Esophagus squamous epithelium (tissue), 5 donors: ENCODE data around the gene KIF3C. TPM values are rescaled to one million over a fixed set of nuclear protein-coding genes. Genes with fewer than 3 reads are reported as not detected.
A peak's percentile ranks its signal among the peaks of the same experiment; 100 is the strongest.

Source experiments
- DNase-seq: peaks from one replicate; lab custom pipeline; 2025; lab: John Stamatoyannopoulos, UW
- H3K27ac ChIP-seq, 4 donors: fragments of 200-600 bp; sonication (generic); one replicate each; pipeline ENCODE4 v1.5.1; 2016 to 2019; ENCODE audit warnings: mild to moderate bottlenecking in 1 of 4
- H3K27me3 ChIP-seq, 4 donors: fragments of 200-600 bp; sonication (generic); 1 replicate in 3 of 4; 2 replicates in 1 of 4; pipeline versions ENCODE4 v1.5.1 to v1.6.0; 2017 to 2021; ENCODE audit warnings: antibody characterized with exemption in 1 of 4
- H3K36me3 ChIP-seq, 3 donors: fragments of 200-600 bp; sonication (generic); one replicate each; pipeline ENCODE4 v1.5.1; 2016 to 2019
- H3K4me1 ChIP-seq, 3 donors: fragments of 200-600 bp; sonication (generic); one replicate each; pipeline ENCODE4 v1.5.1; 2017 to 2019
- H3K4me3 ChIP-seq, 4 donors: fragments of 200-600 bp; sonication (generic); 1 replicate in 3 of 4; 2 replicates in 1 of 4; pipeline ENCODE4 v1.5.1; 2016 to 2019; ENCODE audit warnings: mild to moderate bottlenecking in 2 of 4, moderate library complexity in 1 of 4
- H3K9me3 ChIP-seq, 3 donors: fragments of 200-600 bp; sonication (generic); one replicate each; pipeline ENCODE4 v1.5.1; 2016 to 2019
- POLR2A ChIP-seq, 4 donors: fragments of 450-650 bp; IDR thresholded peaks; one replicate each; pipeline ENCODE4 v1.6.1; 2017; ENCODE audit warnings: antibody characterized with exemption in 4 of 4, mild to moderate bottlenecking in 4 of 4, moderate library complexity in 3 of 4
- WGBS, 2 donors: methylation state at CpG; one replicate each; pipeline ENCODE4 v1.1.5; 2018; 5-methylcytosine and 5-hydroxymethylcytosine counted together
- intact Hi-C: fragments of 100-400 bp; cut with DNase I; formaldehyde crosslinking; loops from one replicate; pipeline ENCODE4 v1.15.0; 2022
- total RNA-seq, 4 donors: library from RNA; depleted of rRNA; stranded (reverse); fragments of >200 nt; gene quantifications; one replicate each; pipeline ENCODE4 v1.1.0, GENCODE V29; 2016
- TF ChIP-seq, protein P1 (sequence below), 6 experiments: fragments of 450-650 bp in 4 of 6; fragments of 200-600 bp in 2 of 6; sonication (generic) in 2 of 6; IDR thresholded peaks; one replicate each; pipeline ENCODE4 v1.5.1; 2016 to 2019; ENCODE audit warnings: antibody characterized with exemption in 6 of 6, mild to moderate bottlenecking in 4 of 6, moderate library complexity in 4 of 6
- donor health status: DM: yes; HTN: yes; CAD: no.

KIF3C gene
- total RNA-seq, 4 donors from 2014 or later = 1.3 to 3.4 (median 1.8) TPM

DNA sequence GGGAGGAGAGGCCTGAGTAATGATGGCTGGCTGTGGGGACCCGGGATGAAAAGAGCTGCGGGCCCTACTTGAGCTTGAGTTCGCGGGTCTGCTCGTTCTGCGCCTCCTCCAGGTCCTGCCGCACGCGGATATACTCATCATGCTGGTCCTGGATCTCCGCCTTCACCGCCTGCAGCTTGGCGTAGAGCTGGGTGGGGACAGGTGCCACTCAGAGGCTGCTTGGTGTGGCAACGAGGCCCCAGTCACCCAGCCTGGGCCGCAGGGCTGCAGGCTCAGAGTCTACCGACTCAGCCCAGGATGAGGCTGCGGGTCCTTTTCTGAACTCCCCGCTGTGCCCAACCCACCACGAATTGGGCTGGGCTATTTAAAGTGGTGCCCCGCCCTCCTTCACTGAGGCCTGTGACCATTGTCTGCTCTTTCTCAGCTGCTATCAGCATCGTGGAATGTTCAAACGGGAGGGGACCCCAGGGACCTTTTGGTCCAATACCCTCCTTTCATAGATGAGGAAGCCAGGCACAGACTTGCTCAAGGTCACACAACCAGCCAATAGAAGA lies 28.0 kb downstream of the KIF3C start:
- TF ChIP-seq, protein P1, sequence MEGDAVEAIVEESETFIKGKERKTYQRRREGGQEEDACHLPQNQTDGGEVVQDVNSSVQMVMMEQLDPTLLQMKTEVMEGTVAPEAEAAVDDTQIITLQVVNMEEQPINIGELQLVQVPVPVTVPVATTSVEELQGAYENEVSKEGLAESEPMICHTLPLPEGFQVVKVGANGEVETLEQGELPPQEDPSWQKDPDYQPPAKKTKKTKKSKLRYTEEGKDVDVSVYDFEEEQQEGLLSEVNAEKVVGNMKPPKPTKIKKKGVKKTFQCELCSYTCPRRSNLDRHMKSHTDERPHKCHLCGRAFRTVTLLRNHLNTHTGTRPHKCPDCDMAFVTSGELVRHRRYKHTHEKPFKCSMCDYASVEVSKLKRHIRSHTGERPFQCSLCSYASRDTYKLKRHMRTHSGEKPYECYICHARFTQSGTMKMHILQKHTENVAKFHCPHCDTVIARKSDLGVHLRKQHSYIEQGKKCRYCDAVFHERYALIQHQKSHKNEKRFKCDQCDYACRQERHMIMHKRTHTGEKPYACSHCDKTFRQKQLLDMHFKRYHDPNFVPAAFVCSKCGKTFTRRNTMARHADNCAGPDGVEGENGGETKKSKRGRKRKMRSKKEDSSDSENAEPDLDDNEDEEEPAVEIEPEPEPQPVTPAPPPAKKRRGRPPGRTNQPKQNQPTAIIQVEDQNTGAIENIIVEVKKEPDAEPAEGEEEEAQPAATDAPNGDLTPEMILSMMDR (IDR thresholded peaks at IDR 0.05) = no peak
- TF ChIP-seq POLR2A (IDR thresholded peaks at IDR 0.05) = no peak
- DNase-seq = no peak
- peaks cover 0 to 5% (median 0%) of the 10 kb centered on the region in 3 donors for H3K36me3 ChIP-seq
- WGBS, 2 donors = 84% methylated on average over 19 of the region's 21 CpGs; no CpG with 5 or more reads in 1 of the 2 donors
- no peaks in the 10 kb centered on the region for H3K4me1 ChIP-seq
- H3K9me3 ChIP-seq = no peaks in the 10 kb centered on the region
- no peak overlapping the region for H3K27ac ChIP-seq
- no peak overlapping the region for H3K4me3 ChIP-seq
- intact Hi-C loops = loop anchor here (10.0 kb wide), 1 partner anchor 191 kb away; no protein-coding TSS in a partner anchor
- no peaks in the 10 kb centered on the region for H3K27me3 ChIP-seq

DNA sequence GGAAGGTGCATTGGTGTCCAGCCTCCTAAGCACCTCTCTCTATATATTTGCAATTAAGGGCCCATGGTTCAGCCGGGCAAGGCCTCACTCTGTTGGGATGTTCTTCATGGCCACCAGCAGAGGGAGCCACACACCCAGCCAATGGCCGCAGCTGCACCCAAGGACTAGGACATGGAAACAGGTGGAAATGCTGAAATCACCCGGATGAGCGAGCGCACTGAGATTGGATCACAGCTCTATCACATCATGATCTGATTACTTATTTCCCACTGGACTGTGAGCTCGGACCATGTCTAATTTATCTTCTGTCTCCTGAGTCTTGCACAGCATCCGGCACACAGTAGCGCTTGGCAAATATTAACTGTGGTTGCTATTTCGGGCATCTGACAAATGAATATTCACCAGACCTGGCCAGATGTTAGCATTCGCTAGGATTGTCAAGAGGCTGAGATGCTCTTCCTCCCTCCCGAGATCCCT lies 31.2 kb downstream of the KIF3C start:
- H3K27me3 ChIP-seq = no peaks in the 10 kb centered on the region
- H3K36me3 ChIP-seq = peaks cover 0 to 9% (median 5%) of the 10 kb centered on the region in 3 donors
- intact Hi-C loops = loop anchor here (10.0 kb wide), 1 partner anchor 194 kb away; no protein-coding TSS in a partner anchor

GRCh38 chr2:25948437-25948836 lies 33.9 kb downstream of the KIF3C start:
- no peaks in the 10 kb centered on the region for H3K4me1 ChIP-seq
- WGBS, 2 donors = 76 to 77% methylated on average over 2 of the region's 2 CpGs
- peaks cover 0 to 9% (median 0%) of the 10 kb centered on the region in 3 donors for H3K36me3 ChIP-seq
- no peak overlapping the region for H3K4me3 ChIP-seq
- H3K27ac ChIP-seq = no peak overlapping the region
- no peak for DNase-seq
- H3K9me3 ChIP-seq = no peaks in the 10 kb centered on the region
- TF ChIP-seq, protein P1 (IDR thresholded peaks at IDR 0.05) = no peak
- TF ChIP-seq POLR2A (IDR thresholded peaks at IDR 0.05) = no peak
- H3K27me3 ChIP-seq = no peaks in the 10 kb centered on the region
- intact Hi-C loops = no loop called here

More for the DNA sequence above, 31.2 kb downstream of the KIF3C start:
- TF ChIP-seq, protein P1 (IDR thresholded peaks at IDR 0.05) = peak; percentile 75 to 94 (median 91)
- no peak for TF ChIP-seq POLR2A (IDR thresholded peaks at IDR 0.05)
- H3K27ac ChIP-seq = no peak overlapping the region
- H3K4me1 ChIP-seq = no peaks in the 10 kb centered on the region
- H3K9me3 ChIP-seq = no peaks in the 10 kb centered on the region
- 32 to 33% methylated on average over 11 of the region's 11 CpGs for WGBS, 2 donors
- H3K4me3 ChIP-seq = no peak overlapping the region
- peak; percentile 11 for DNase-seq

DNA sequence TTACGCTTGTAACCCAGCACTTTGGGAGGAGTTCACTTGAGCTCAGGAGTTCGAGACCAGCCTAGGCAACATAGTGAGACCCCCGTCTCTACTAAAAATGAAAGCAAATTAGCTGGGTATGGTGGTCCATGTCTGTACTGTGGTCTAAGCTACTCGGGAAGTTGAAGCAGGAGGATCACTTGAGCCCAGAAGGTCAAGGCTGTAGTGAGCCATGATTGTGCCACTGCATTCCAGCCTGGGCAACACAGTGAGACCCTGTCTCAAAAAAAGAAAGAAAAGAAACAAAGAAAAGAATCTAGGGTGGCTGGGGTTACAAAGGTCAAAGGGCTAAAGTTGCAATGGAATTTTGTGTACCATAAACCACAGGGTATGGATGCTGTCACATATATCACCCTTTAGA lies 41.3 kb downstream of the KIF3C start:
- Histone ChIP-seq H3K36me3 (no peaks in the 10 kb centered on the region), H3K27ac (no peak overlapping the region), H3K9me3 (no peaks in the 10 kb centered on the region), H3K4me3 (no peak overlapping the region), H3K27me3 (no peaks in the 10 kb centered on the region), H3K4me1 (peaks cover 0 to 11% (median 0%) of the 10 kb centered on the region in 3 donors)
- TF ChIP-seq, protein P1 (IDR thresholded peaks at IDR 0.05) = no peak
- TF ChIP-seq POLR2A (IDR thresholded peaks at IDR 0.05) = no peak
- WGBS, 2 donors = 93 to 100% methylated on average over 4 of the region's 4 CpGs
- no peak for DNase-seq
- intact Hi-C loops = no loop called here

GRCh38 chr2:25939257-25939668 lies 43.0 kb downstream of the KIF3C start:
- H3K27me3 ChIP-seq = no peaks in the 10 kb centered on the region
- 78 to 83% methylated on average over 6 to 8 of the region's 8 CpGs for WGBS, 2 donors

More at GRCh38 chr2:25939257-25939668, 43.0 kb downstream of the KIF3C start:
- Histone ChIP-seq H3K4me3 (no peak overlapping the region), H3K27ac (no peak overlapping the region), H3K9me3 (no peaks in the 10 kb centered on the region), H3K4me1 (peaks cover 0 to 11% (median 0%) of the 10 kb centered on the region in 3 donors), H3K36me3 (no peaks in the 10 kb centered on the region)
- no peak for DNase-seq
- no peak for TF ChIP-seq POLR2A (IDR thresholded peaks at IDR 0.05)
- TF ChIP-seq, protein P1 (IDR thresholded peaks at IDR 0.05) = no peak
- intact Hi-C loops = no loop called here
